ENCODE measurements around the gene TNFRSF1A. TPM values are rescaled to one million over a fixed set of nuclear protein-coding genes. Genes with fewer than 3 reads are reported as not detected.

TNFRSF1A gene
- total RNA-seq, 1 experiment from 2014 or later = 76.7 TPM

GRCh38 chr12:6360080-6360571 lies 18.2 kb upstream of the TNFRSF1A start:
- CTCF ChIA-PET = interaction anchor here (0.5 kb wide), 1 partner anchor 9 kb away, joined by 4 read pairs; no protein-coding TSS in a partner anchor
- H3K4me3 Mint-ChIP-seq (ENCODE audit: low read depth, unreplicated experiment) = no peak overlapping the region
- no peaks in the 10 kb centered on the region for H3K27me3 Mint-ChIP-seq (ENCODE audit: unreplicated experiment)
- H3K27ac Mint-ChIP-seq (ENCODE audit: unreplicated experiment) = no peak overlapping the region
- intact Hi-C loops (cut with micrococcal nuclease; ENCODE audit: unreplicated experiment) = no loop called here
- BruUV-seq (replicated peaks) = no TSS peak
- H3K4me1 Mint-ChIP-seq (ENCODE audit: low read depth, unreplicated experiment) = peaks cover 47% of the 10 kb centered on the region
- DNase-seq = no peak
- no peak for TF ChIP-seq CTCF (IDR thresholded peaks at IDR 0.05; ENCODE audit: unreplicated experiment)
- H3K36me3 Mint-ChIP-seq (ENCODE audit: insufficient read depth, unreplicated experiment) = peaks cover 39% of the 10 kb centered on the region
- H3K9me3 Mint-ChIP-seq (ENCODE audit: low read depth, unreplicated experiment) = no peaks in the 10 kb centered on the region

GRCh38 chr12:6358881-6359280 lies 17.0 kb upstream of the TNFRSF1A start:
- no TSS peak for BruUV-seq (replicated peaks)
- H3K27ac Mint-ChIP-seq (ENCODE audit: unreplicated experiment) = no peak overlapping the region
- H3K4me3 Mint-ChIP-seq (ENCODE audit: low read depth, unreplicated experiment) = no peak overlapping the region
- no peaks in the 10 kb centered on the region for H3K27me3 Mint-ChIP-seq (ENCODE audit: unreplicated experiment)
- intact Hi-C loops (cut with micrococcal nuclease; ENCODE audit: unreplicated experiment) = no loop called here
- CTCF ChIA-PET = interaction anchor here (0.7 kb wide), 1 partner anchor 98 kb away, joined by 7 read pairs; no protein-coding TSS in a partner anchor
- H3K9me3 Mint-ChIP-seq (ENCODE audit: low read depth, unreplicated experiment) = no peaks in the 10 kb centered on the region
- TF ChIP-seq CTCF (IDR thresholded peaks at IDR 0.05; ENCODE audit: unreplicated experiment) = no peak
- no peak for DNase-seq
- peaks cover 47% of the 10 kb centered on the region for H3K4me1 Mint-ChIP-seq (ENCODE audit: low read depth, unreplicated experiment)
- peaks cover 40% of the 10 kb centered on the region for H3K36me3 Mint-ChIP-seq (ENCODE audit: insufficient read depth, unreplicated experiment)

- CTCF ChIA-PET = interaction anchor here (1.6 to 2.0 kb wide), 3 partner anchors 11 to 20 kb away, joined by 3 to 10 read pairs (median 9); no protein-coding TSS in a partner anchor
- Mint-ChIP-seq H3K36me3 (ENCODE audit: insufficient read depth, unreplicated experiment) (peaks cover 33% of the 10 kb centered on the region), H3K4me1 (ENCODE audit: low read depth, unreplicated experiment) (peaks cover 32% of the 10 kb centered on the region), H3K27ac (ENCODE audit: unreplicated experiment) (no peak overlapping the region), H3K27me3 (ENCODE audit: unreplicated experiment) (no peaks in the 10 kb centered on the region), H3K9me3 (ENCODE audit: low read depth, unreplicated experiment) (no peaks in the 10 kb centered on the region), H3K4me3 (ENCODE audit: low read depth, unreplicated experiment) (no peak overlapping the region)
- no peak for DNase-seq
- no peak for TF ChIP-seq CTCF (IDR thresholded peaks at IDR 0.05; ENCODE audit: unreplicated experiment)
- BruUV-seq (replicated peaks) = no TSS peak
- intact Hi-C loops (cut with micrococcal nuclease; ENCODE audit: unreplicated experiment) = no loop called here
These were observed 14.5 kb upstream of the TNFRSF1A start for GRCh38 chr12:6356374-6356820.

- CTCF ChIA-PET = interaction anchor here (0.8 to 2.0 kb wide), 4 partner anchors 10 to 22 kb away, joined by 3 to 10 read pairs (median 6); no protein-coding TSS in a partner anchor
- H3K27ac Mint-ChIP-seq (ENCODE audit: unreplicated experiment) = no peak overlapping the region
- H3K36me3 Mint-ChIP-seq (ENCODE audit: insufficient read depth, unreplicated experiment) = peaks cover 29% of the 10 kb centered on the region
- no TSS peak for BruUV-seq (replicated peaks)
- no peak for TF ChIP-seq CTCF (IDR thresholded peaks at IDR 0.05; ENCODE audit: unreplicated experiment)
- intact Hi-C loops (cut with micrococcal nuclease; ENCODE audit: unreplicated experiment) = no loop called here
- H3K4me1 Mint-ChIP-seq (ENCODE audit: low read depth, unreplicated experiment) = peaks cover 29% of the 10 kb centered on the region
- DNase-seq = no peak
- no peaks in the 10 kb centered on the region for H3K27me3 Mint-ChIP-seq (ENCODE audit: unreplicated experiment)
- H3K4me3 Mint-ChIP-seq (ENCODE audit: low read depth, unreplicated experiment) = no peak overlapping the region
- no peaks in the 10 kb centered on the region for H3K9me3 Mint-ChIP-seq (ENCODE audit: low read depth, unreplicated experiment)
These were observed 13.9 kb upstream of the TNFRSF1A start for GRCh38 chr12:6355491-6356373.

Measured in Calu3 (cell line).